SW480 (cell line): Measurements from ENCODE around the gene CYP2W1.
"Not testable (repeated sequence)": the region's sequence is repeated elsewhere in the genome, so short reads cannot be mapped to it uniquely, and the experiment has no call there.

Experiments
- DNase-seq: peaks from one replicate; pipeline ENCODE4 v3.0.0-alpha.2; 2016; ENCODE audit warnings: low spot score

The CYP2W1 gene, protein sequence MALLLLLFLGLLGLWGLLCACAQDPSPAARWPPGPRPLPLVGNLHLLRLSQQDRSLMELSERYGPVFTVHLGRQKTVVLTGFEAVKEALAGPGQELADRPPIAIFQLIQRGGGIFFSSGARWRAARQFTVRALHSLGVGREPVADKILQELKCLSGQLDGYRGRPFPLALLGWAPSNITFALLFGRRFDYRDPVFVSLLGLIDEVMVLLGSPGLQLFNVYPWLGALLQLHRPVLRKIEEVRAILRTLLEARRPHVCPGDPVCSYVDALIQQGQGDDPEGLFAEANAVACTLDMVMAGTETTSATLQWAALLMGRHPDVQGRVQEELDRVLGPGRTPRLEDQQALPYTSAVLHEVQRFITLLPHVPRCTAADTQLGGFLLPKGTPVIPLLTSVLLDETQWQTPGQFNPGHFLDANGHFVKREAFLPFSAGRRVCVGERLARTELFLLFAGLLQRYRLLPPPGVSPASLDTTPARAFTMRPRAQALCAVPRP

DNA sequence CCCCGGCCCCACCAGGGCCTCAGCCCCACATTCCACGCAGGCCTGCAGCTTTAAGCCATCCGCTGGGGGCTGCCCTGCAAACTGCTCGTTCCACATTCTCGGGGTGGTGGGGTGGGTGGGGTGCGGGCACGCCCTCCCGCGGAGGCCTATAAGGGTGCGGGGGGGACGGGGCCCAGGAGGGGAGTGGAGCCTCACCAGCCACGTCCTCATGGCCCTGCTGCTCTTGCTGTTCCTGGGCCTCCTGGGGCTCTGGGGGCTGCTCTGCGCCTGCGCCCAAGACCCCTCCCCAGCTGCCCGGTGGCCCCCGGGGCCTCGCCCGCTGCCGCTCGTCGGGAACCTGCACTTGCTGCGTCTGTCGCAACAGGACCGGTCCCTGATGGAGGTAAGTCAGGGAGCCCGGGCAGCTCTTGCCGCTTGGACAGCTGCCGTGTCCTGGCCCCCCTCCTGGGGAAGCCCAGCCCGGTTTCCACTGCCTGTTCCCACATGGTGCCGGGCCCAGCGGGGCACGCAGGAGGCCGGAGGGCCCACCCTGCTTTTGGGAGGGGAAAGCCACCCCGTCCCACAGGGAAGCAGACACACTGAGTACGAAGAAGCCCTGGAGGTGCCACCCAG, at the start of gene CYP2W1:
TSS of gene CYP2W1 (plus strand) at position 178 of the 612 bp plus-strand sequence. CDS start at position 209, 31 bp downstream.
- no peak for DNase-seq

DNA sequence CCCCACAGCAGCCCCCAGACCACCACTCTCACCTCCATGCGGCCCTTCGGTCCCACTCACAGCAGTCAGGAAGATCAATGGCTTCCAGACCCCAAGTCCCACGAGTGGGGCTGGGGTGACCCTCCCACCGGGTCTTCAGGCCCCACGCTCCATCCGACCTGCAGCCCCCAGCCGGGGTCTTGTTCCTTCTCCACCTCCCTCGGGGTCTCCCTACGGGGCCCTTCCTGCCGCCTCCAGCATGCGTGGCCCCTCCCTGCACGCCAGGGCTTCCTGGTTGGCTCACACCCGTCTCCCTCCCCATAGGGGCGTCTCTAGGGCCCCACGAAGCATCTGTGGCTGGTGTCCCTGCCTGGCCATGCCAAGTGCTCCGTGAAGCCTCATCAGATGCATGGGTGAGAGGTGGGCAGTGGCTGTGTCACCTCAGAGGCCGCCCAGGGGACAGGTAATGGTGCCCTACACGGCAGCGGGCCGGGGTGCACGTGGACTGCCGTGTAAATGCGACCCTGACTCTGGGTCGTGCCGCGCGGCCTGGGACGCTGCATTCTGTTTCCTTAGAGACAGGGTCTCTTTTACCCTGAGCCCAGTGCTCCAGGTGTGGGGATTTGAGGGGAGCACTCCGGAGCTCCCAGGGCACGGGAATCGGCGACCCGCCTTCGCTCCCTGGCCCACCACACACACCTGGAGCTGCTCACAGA, 48.4 kb upstream of the CYP2W1 start:
- no peak for DNase-seq

GRCh38 chr7:935164-935873, 47.7 kb upstream of the CYP2W1 start:
- no peak for DNase-seq

GRCh38 chr7:935874-936385, 47.1 kb upstream of the CYP2W1 start:
- DNase-seq: no peak

- DNase-seq: peak; percentile 94
Measured at GRCh38 chr7:936386-937054, 46.5 kb upstream of the CYP2W1 start.

- DNase-seq: no peak
Measured at GRCh38 chr7:937856-938484, 45.0 kb upstream of the CYP2W1 start.

GRCh38 chr7:938546-939185, 44.3 kb upstream of the CYP2W1 start:
- DNase-seq: no peak

DNA sequence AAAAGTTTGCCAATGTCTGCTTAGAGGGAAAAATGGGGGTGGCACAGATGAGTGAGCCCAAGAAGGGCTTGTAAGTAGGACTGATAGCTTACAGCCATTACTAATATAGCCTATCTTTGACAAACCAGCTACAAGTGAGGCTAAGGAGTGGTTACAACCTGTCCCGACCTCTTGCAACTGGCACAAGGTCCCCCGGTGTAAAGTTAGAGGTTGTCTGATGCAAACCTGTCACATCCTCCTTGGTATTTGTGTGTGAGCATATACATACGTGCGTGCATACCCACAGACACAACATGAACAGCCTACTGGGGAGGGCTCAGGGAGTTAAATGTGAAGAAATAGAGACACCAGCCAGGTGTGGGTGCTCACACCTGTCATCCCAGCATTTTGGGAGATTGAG, 43.1 kb upstream of the CYP2W1 start:
- DNase-seq: no peak

GRCh38 chr7:940599-941408, 42.2 kb upstream of the CYP2W1 start:
- DNase-seq: no peak

- not testable (repeated sequence) for DNase-seq
Measured at GRCh38 chr7:943793-944192, 39.2 kb upstream of the CYP2W1 start.

DNA sequence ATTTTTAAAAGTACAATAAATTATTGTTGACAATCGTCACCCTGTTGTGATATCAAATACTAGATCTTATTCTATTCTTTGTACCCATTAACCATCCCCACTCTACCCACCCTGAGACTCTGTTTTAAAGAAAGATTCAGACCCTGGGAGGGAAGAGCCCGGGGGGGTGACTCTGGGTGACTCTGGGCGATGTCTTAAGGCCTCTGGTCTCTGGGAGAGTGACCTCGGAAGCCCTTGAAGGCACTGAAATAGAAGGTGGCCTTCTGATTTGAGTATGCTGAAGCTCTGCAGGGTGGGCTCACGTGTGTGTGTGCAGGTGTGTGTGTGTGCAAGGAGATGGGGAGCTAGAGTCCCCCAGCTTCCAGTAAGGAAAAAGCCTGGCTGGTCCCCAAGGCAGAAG, 38.2 kb upstream of the CYP2W1 start:
- no peak for DNase-seq

- peak; percentile 57 for DNase-seq
Measured at GRCh38 chr7:945147-945555, 37.8 kb upstream of the CYP2W1 start.

GRCh38 chr7:945556-946255, 37.3 kb upstream of the CYP2W1 start:
- peak; percentile 99 for DNase-seq

GRCh38 chr7:946256-946996, 36.6 kb upstream of the CYP2W1 start:
- peak; percentile 75 for DNase-seq

DNA sequence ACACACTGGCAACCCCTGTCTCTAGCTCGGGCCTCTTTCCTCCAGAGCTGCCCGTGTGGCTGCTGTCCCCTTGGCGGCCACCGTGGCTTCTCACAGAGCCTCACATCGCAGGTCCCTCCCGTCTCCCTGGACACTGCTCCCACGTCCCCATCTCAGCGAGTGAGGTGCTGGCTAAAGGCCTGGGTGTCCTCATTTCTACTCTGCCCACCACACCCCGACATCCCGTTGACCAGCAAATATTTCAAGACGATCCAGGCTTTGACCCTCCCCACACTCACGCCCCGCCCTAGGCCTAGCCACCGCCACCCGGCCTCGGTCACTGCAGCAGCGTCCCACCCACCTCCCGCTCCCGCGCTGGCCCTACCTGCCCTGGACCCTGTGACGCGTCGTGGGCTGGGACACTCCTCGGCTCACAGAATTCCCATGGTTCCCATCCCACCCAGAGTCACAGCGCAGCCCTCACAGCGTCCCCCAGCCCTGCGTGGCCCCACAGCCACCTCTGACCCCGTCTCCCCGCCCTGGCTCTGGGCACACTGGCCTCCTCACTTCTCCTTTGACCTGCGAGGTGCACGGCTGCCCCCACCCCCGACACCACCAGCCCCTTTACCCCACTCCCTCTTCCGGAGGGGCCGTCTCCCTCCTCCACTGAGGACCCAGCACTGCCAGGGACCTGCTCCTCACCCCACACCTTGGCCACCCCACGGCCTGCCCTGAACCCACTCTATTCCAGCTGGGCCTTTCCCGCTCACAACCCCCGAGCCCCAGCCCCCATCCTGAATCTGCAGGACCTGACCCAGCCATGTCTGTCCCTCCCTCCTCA, 35.4 kb upstream of the CYP2W1 start:
- DNase-seq: peak; percentile 46

- peak; percentile 90 for DNase-seq
Measured at GRCh38 chr7:949021-949934, 33.7 kb upstream of the CYP2W1 start.
